B cell (primary cell): ENCODE measurements around the gene FMN2. TPM values are rescaled to one million over a fixed set of nuclear protein-coding genes. Genes with fewer than 3 reads are reported as not detected.

Experiments
- ATAC-seq: fragments of 200-7000 bp; cut with Tn5 transposase; one replicate; pipeline ENCODE4 v1.10.0; 2021; ENCODE audit warnings: low read depth, mild to moderate bottlenecking, moderate number of reproducible peaks, moderate library complexity
- CTCF ChIA-PET: fragments of 350-600 bp; sonication (Branson Sonifier 250); formaldehyde crosslinking; loops from one replicate; lab custom pipeline; 2021; ENCODE audit warnings: antibody characterized with exemption, inconsistent platforms; lab: Charles Lee
- POLR2A ChIA-PET: fragments of 350-600 bp; sonication (Branson Sonifier 250); formaldehyde crosslinking; loops from one replicate; lab custom pipeline; 2021; ENCODE audit warnings: antibody characterized with exemption; lab: Charles Lee
- DNase-seq: peaks from one replicate; pipeline ENCODE4 v3.0.0; 2013
- H2AFZ ChIP-seq: 2 replicates; pipeline ENCODE4 v1.6.1; 2012; ENCODE audit warnings: mild to moderate bottlenecking, low read depth, low read length; ENCODE audit not compliant: insufficient read depth, poor library complexity, severe bottlenecking
- H3K27ac ChIP-seq, 2 donors: 1 replicate in 1 of 2; 2 replicates in 1 of 2; pipeline ENCODE4 v1.5.1; 2012 to 2013; ENCODE audit warnings: low read length in 2 of 2, mild to moderate bottlenecking in 2 of 2, moderate library complexity in 1 of 2
- H3K27me3 ChIP-seq, 4 experiments: fragments of 200-600 bp in 1 of 4; sonication (generic) in 1 of 4; replicated peaks in 1 of 4; 1 replicate in 2 of 4; 2 replicates in 2 of 4; pipeline versions ENCODE4 v1.6.1 to v1.7.0; 2013 to 2016; ENCODE audit warnings: low read length in 3 of 4, mild to moderate bottlenecking in 2 of 4, mixed read lengths in 1 of 4, moderate library complexity in 1 of 4; ENCODE audit not compliant: insufficient read depth in 4 of 4, control insufficient read depth in 3 of 4; ENCODE audit errors: control extremely low read depth in 1 of 4
- H3K36me3 ChIP-seq, 2 experiments: replicated peaks in 1 of 2; 1 replicate in 1 of 2; 2 replicates in 1 of 2; pipeline versions ENCODE4 v1.6.1 to v1.7.1; 2013; ENCODE audit warnings: low read length in 1 of 2; ENCODE audit not compliant: insufficient read depth in 2 of 2, control insufficient read depth in 1 of 2; ENCODE audit errors: control extremely low read depth in 1 of 2, extremely low read depth in 1 of 2
- H3K4me1 ChIP-seq, 2 donors: fragments of 200-600 bp in 1 of 2; sonication (generic) in 1 of 2; 1 replicate in 1 of 2; 2 replicates in 1 of 2; pipeline versions ENCODE4 v1.5.1 to v1.6.1; 2013 to 2017; ENCODE audit warnings: low read length in 2 of 2; ENCODE audit not compliant: control insufficient read depth in 2 of 2, insufficient read depth in 2 of 2
- H3K4me2 ChIP-seq: replicated peaks from 2 replicates; pipeline ENCODE3; 2012; ENCODE audit warnings: mild to moderate bottlenecking, low read depth, low read length; ENCODE audit not compliant: poor library complexity, severe bottlenecking
- H3K4me3 ChIP-seq, 5 experiments: fragments of 200-600 bp in 1 of 5; sonication (generic) in 1 of 5; 1 replicate in 3 of 5; 2 replicates in 2 of 5; pipeline versions ENCODE4 v1.5.1 to v1.7.0; 2011 to 2016; ENCODE audit warnings: low read length in 4 of 5, mild to moderate bottlenecking in 4 of 5, low read depth in 2 of 5, control low read depth in 1 of 5, moderate library complexity in 1 of 5; ENCODE audit not compliant: insufficient read depth in 1 of 5; ENCODE audit errors: control extremely low read depth in 1 of 5, extremely low read depth in 1 of 5
- H3K79me2 ChIP-seq: fragments of 200-600 bp; sonication (generic); one replicate; pipeline ENCODE4 v1.6.0; 2016; ENCODE audit warnings: low read length; ENCODE audit not compliant: control insufficient read depth, insufficient read depth
- H3K9ac ChIP-seq: fragments of 200-600 bp; sonication (generic); 2 replicates; pipeline ENCODE4 v1.6.1; 2017; ENCODE audit warnings: mild to moderate bottlenecking, low read length, moderate library complexity
- H3K9me3 ChIP-seq, 3 donors: one replicate each; pipeline versions ENCODE4 v1.6.1 to v1.7.1; 2013; ENCODE audit warnings: low read length in 2 of 3; ENCODE audit not compliant: control insufficient read depth in 2 of 3, insufficient read depth in 1 of 3; ENCODE audit errors: control extremely low read depth in 1 of 3
- H4K20me1 ChIP-seq: 2 replicates; pipeline ENCODE4 v1.6.0; 2012; ENCODE audit warnings: mild to moderate bottlenecking, low read length; ENCODE audit not compliant: insufficient read depth, control insufficient read depth, poor library complexity, severe bottlenecking
- H3K27ac Mint-ChIP-seq: one replicate; pipeline ENCODE4 v1.8.0; 2021; ENCODE audit warnings: mixed read lengths
- H3K27me3 Mint-ChIP-seq: one replicate; pipeline ENCODE4 v1.8.0; 2021; ENCODE audit warnings: mixed read lengths
- H3K4me1 Mint-ChIP-seq: one replicate; pipeline ENCODE4 v1.8.0; 2021; ENCODE audit warnings: mixed read lengths
- H3K4me3 Mint-ChIP-seq: one replicate; pipeline ENCODE4 v1.8.0; 2021; ENCODE audit warnings: mixed read lengths
- H3K9me3 Mint-ChIP-seq: one replicate; pipeline ENCODE4 v1.8.0; 2022; ENCODE audit warnings: mixed read lengths; ENCODE audit not compliant: insufficient read depth
- CTCF ChIP-seq: fragments of 200-600 bp; IDR thresholded peaks from one replicate; pipeline ENCODE4 v1.8.0; 2022; ENCODE audit warnings: antibody characterized with exemption, mild to moderate bottlenecking
- EZH2 ChIP-seq: IDR thresholded peaks from 2 replicates; pipeline ENCODE4 v1.6.1; 2012; ENCODE audit warnings: borderline replicate concordance, low read depth, mild to moderate bottlenecking, moderate library complexity, low read length; ENCODE audit not compliant: insufficient read depth, poor library complexity, severe bottlenecking
- WGBS: methylation state at CpG from one replicate; pipeline ENCODE4 v1.1.5; 2013; ENCODE audit warnings: missing lambda C conversion rate; ENCODE audit not compliant: insufficient coverage; 5-methylcytosine and 5-hydroxymethylcytosine counted together
- intact Hi-C: fragments of 100-400 bp; cut with micrococcal nuclease; formaldehyde crosslinking; loops from one replicate; pipeline ENCODE4 v1.10.0; 2022
- polyA plus RNA-seq: library from polyadenylated mRNA; depleted of rRNA; stranded (reverse); fragments of >200 nt; gene quantifications from 2 replicates; pipeline ENCODE4 v1.2.3, GENCODE V29; 2012
- total RNA-seq, 2 donors: library from RNA; stranded (reverse); fragments of 120-200 nt in 1 of 2; gene quantifications; 1 replicate in 1 of 2; 2 replicates in 1 of 2; pipeline versions ENCODE4 v1.2.3 to v1.2.4, GENCODE V29; 2013 to 2022

FMN2 gene
- total and polyA plus RNA-seq, 2 donors (not counting 1 experiment from before 2014, with no cell fraction given), result not detected

- TF ChIP-seq CTCF (no peak), EZH2 (no peak)
- intact Hi-C loops, result no loop called here
- Histone ChIP-seq H3K27ac (no peak overlapping the region), H3K4me2 (no peak overlapping the region), H3K27me3 (no peaks in the 10 kb centered on the region), H3K36me3 (no peaks in the 10 kb centered on the region), H3K9ac (no peak overlapping the region), H3K4me1 (no peaks in the 10 kb centered on the region), H3K79me2 (no peaks in the 10 kb centered on the region), H2AFZ (no peak overlapping the region), H3K4me3 (no peak overlapping the region), H4K20me1 (no peaks in the 10 kb centered on the region), H3K9me3 (no peaks in the 10 kb centered on the region)
- no peak for DNase-seq
- H3K4me1 Mint-ChIP-seq, result no peaks in the 10 kb centered on the region
- H3K27me3 Mint-ChIP-seq, result no peaks in the 10 kb centered on the region
- ChIA-PET CTCF (no interaction called here), POLR2A (no interaction called here)
- no peak overlapping the region for H3K4me3 Mint-ChIP-seq
- peaks cover 3% of the 10 kb centered on the region for H3K9me3 Mint-ChIP-seq
- 63% methylated on average over 2 of the region's 5 CpGs for WGBS
- H3K27ac Mint-ChIP-seq, result no peak overlapping the region
- ATAC-seq, result no peak
These were observed 151.0 kb downstream of the FMN2 start for GRCh38 chr1:240242601-240243144.

- ChIA-PET POLR2A (no interaction called here), CTCF (no interaction called here)
- Mint-ChIP-seq H3K4me1 (no peaks in the 10 kb centered on the region), H3K9me3 (peaks cover 3% of the 10 kb centered on the region), H3K27me3 (no peaks in the 10 kb centered on the region), H3K4me3 (no peak overlapping the region), H3K27ac (no peak overlapping the region)
- H3K4me1 ChIP-seq, result no peaks in the 10 kb centered on the region
- no peak overlapping the region for H3K9ac ChIP-seq
- H3K4me3 ChIP-seq, result no peak overlapping the region
- intact Hi-C loops, result no loop called here
- H3K79me2 ChIP-seq, result no peaks in the 10 kb centered on the region
- no peak overlapping the region for H2AFZ ChIP-seq
- H3K4me2 ChIP-seq, result no peak overlapping the region
- WGBS, result 83% methylated on average over 3 of the region's 3 CpGs
- no peaks in the 10 kb centered on the region for H3K27me3 ChIP-seq
- no peak for ATAC-seq
- H3K27ac ChIP-seq, result no peak overlapping the region
- no peaks in the 10 kb centered on the region for H3K36me3 ChIP-seq
- no peaks in the 10 kb centered on the region for H4K20me1 ChIP-seq
- DNase-seq, result no peak
- no peaks in the 10 kb centered on the region for H3K9me3 ChIP-seq
- TF ChIP-seq EZH2 (no peak), CTCF (no peak)
These were observed 153.4 kb downstream of the FMN2 start for GRCh38 chr1:240244968-240245628.
